ENCODE results near the gene TCF7. TPM values are rescaled to one million over a fixed set of nuclear protein-coding genes. Genes with fewer than 3 reads are reported as not detected.

TCF7 gene
- total and polyA plus RNA-seq, 2 of the 13 experiments (the other 11 are each of a cell fraction or from before 2014, with no cell fraction given), result 6.3 to 6.8 TPM

- peak; percentile 43; the same call in 1 of the 2 replicates for TF ChIP-seq HOXD1 (CRISPR knock-in tag; IDR thresholded peaks at IDR 0.05)
- TF ChIP-seq KMT2B (CRISPR knock-in tag; IDR thresholded peaks at IDR 0.05), result peak; percentile 68
- peak; percentile 77; the same call in 1 of the 2 replicates for TF ChIP-seq ZNF619 (CRISPR knock-in tag; IDR thresholded peaks at IDR 0.05)
- peak; percentile 88 for TF ChIP-seq HINFP (CRISPR knock-in tag; IDR thresholded peaks at IDR 0.05; ENCODE audit: low read depth)
- TF ChIP-seq MXD1 (CRISPR knock-in tag; IDR thresholded peaks at IDR 0.05), result peak; percentile 95
- peak; percentile 73; the same call in 1 of the 2 replicates for TF ChIP-seq KLF15 (CRISPR knock-in tag; IDR thresholded peaks at IDR 0.05; ENCODE audit: borderline replicate concordance)
- no peak for TF ChIP-seq NONO (IDR thresholded peaks at IDR 0.05)
- TF ChIP-seq NONO (CRISPR knock-in tag; conservative IDR thresholded peaks at IDR 0.05), result peak; percentile 56; the same call in 1 of the 2 replicates
- no peak; the same call in 1 of the 2 replicates for TF ChIP-seq SAFB2 (CRISPR knock-in tag; IDR thresholded peaks at IDR 0.05; ENCODE audit: borderline replicate concordance, low read depth)
- peak; percentile 46; the same call in 1 of the 2 replicates for TF ChIP-seq JUND (CRISPR knock-in tag; IDR thresholded peaks at IDR 0.05)
- TF ChIP-seq ZNF564 (CRISPR knock-in tag; IDR thresholded peaks at IDR 0.05), result peak; percentile 66; the same call in 1 of the 2 replicates
- no peak for TF ChIP-seq DNMT1 (CRISPR knock-in tag; IDR thresholded peaks at IDR 0.05)
- TF ChIP-seq NKX3-1 (CRISPR knock-in tag; IDR thresholded peaks at IDR 0.05), result peak; percentile 97
- TF ChIP-seq ZXDC (CRISPR knock-in tag; IDR thresholded peaks at IDR 0.05), result peak; percentile 63; the same call in 1 of the 2 replicates
- no peak for TF ChIP-seq ZFP36 (IDR thresholded peaks at IDR 0.05; ENCODE audit: borderline replicate concordance, low read depth, low read length, partially characterized antibody)
- TF ChIP-seq SOX5 (CRISPR knock-in tag; IDR thresholded peaks at IDR 0.05; ENCODE audit: borderline replicate concordance), result peak; percentile 25; the same call in 1 of the 2 replicates
- peak; percentile 70 for TF ChIP-seq NRL (CRISPR knock-in tag; IDR thresholded peaks at IDR 0.05; ENCODE audit: borderline replicate concordance)
- peak; percentile 37; the same call in 1 of the 2 replicates for TF ChIP-seq KDM5A (IDR thresholded peaks at IDR 0.05; ENCODE audit: borderline replicate concordance, low read length)
- no peak for TF ChIP-seq MTF1 (CRISPR knock-in tag; IDR thresholded peaks at IDR 0.05)
- peak; percentile 89; the same call in 1 of the 2 replicates for TF ChIP-seq PREB (CRISPR knock-in tag; IDR thresholded peaks at IDR 0.05)
- peak; percentile 92 for TF ChIP-seq BRF2 (CRISPR knock-in tag; IDR thresholded peaks at IDR 0.05)
- 0 out of 2 replicates have a peak, but pooled peaks have one; percentile 25 for TF ChIP-seq ZBTB1 (CRISPR knock-in tag; IDR thresholded peaks at IDR 0.05; ENCODE audit: borderline replicate concordance)
These were observed 62.3 kb downstream of the TCF7 start, which contains the start of gene SKP1 (continued) for GRCh38 chr5:134176511-134177368.

All from HepG2 (cell line).